K562 (cell line): ENCODE results near the gene ABCD3. TPM values are rescaled to one million over a fixed set of nuclear protein-coding genes. Genes with fewer than 3 reads are reported as not detected.

Source experiments
- ATAC-seq: fragments of 200-7000 bp; cut with Tn5 transposase; 3 replicates; pipeline ENCODE4 v1.9.1; 2020; ENCODE audit warnings: moderate library complexity
- BruUV-seq: library from RNA; stranded (reverse); fragments of 400-500 nt; replicated peaks from 2 replicates; lab custom pipeline; 2021; lab: Mats Ljungman, UMichigan
- CTCF ChIA-PET: fragments of 300-600 bp; formaldehyde crosslinking; extraction: SDS; loops from one replicate; lab custom pipeline; 2021; ENCODE audit warnings: low intra/inter-chr PET ratio; lab: Yijun Ruan, JAX
- POLR2A ChIA-PET: fragments of 300-600, 350-650 bp; sonication (Branson Sonifier 250); formaldehyde crosslinking; extraction: SDS; loops from one replicate; lab custom pipeline; 2021; ENCODE audit warnings: antibody characterized with exemption, inconsistent platforms; lab: Yijun Ruan, JAX
- DNase-seq, 4 experiments: peaks; one replicate each; pipeline versions ENCODE4 v3.0.0 to v3.0.0-alpha.2; 2011 to 2018; ENCODE audit warnings: low spot score in 3 of 4, mixed read lengths in 3 of 4; ENCODE audit errors: extremely low read depth in 1 of 4
- FAIRE-seq: peaks from 2 replicates; lab custom pipeline; 2011; peaks lifted over from hg19 to GRCh38; lab: Jason Lieb, UNC
- H2AFZ ChIP-seq: 2 replicates; pipeline ENCODE4 v1.6.0; 2011; ENCODE audit warnings: low read depth, low read length, control low read depth, inconsistent platforms
- H3K27ac ChIP-seq: fragments of 200-600 bp; 3 replicates; pipeline ENCODE4 v1.8.0; 2011; ENCODE audit warnings: low read depth, mild to moderate bottlenecking, control low read depth, inconsistent platforms, low read length, moderate library complexity, mixed read lengths; ENCODE audit errors: extremely low read depth
- H3K27me3 ChIP-seq, 2 experiments: fragments of 300-600 bp in 1 of 2; 2 replicates in 1 of 2; 3 replicates in 1 of 2; pipeline versions ENCODE4 v1.6.0 to v1.8.0; 2011; ENCODE audit warnings: inconsistent platforms in 2 of 2, low read length in 2 of 2, mild to moderate bottlenecking in 1 of 2, mixed read lengths in 1 of 2, moderate library complexity in 1 of 2; ENCODE audit not compliant: control insufficient read depth in 2 of 2, insufficient read depth in 2 of 2
- H3K36me3 ChIP-seq: fragments of 300-600 bp; 3 replicates; pipeline ENCODE4 v1.8.0; 2011; ENCODE audit warnings: mild to moderate bottlenecking, low read length, inconsistent platforms; ENCODE audit not compliant: control insufficient read depth, insufficient read depth
- H3K4me1 ChIP-seq, 2 experiments: fragments of 200-600 bp in 1 of 2; replicated peaks in 1 of 2; 2 replicates in 1 of 2; 3 replicates in 1 of 2; pipeline versions ENCODE4 v1.5.1 to v1.8.0; 2011; ENCODE audit warnings: inconsistent platforms in 2 of 2, low read length in 2 of 2, mild to moderate bottlenecking in 1 of 2, mixed read lengths in 1 of 2, moderate library complexity in 1 of 2; ENCODE audit not compliant: control insufficient read depth in 2 of 2, insufficient read depth in 2 of 2
- H3K4me2 ChIP-seq: 2 replicates; pipeline ENCODE4 v1.6.1; 2011; ENCODE audit warnings: low read length, control low read depth, inconsistent platforms, mixed read lengths; ENCODE audit not compliant: insufficient read depth
- H3K4me3 ChIP-seq: fragments of 200-600 bp; sonication (generic), shearing (Covaris generic); 2 replicates; pipeline ENCODE4 v1.5.1; 2016; ENCODE audit warnings: control low read depth, inconsistent platforms
- H3K79me2 ChIP-seq: fragments of 200-600 bp; 3 replicates; pipeline ENCODE4 v1.8.0; 2011; ENCODE audit warnings: low read length, inconsistent platforms; ENCODE audit not compliant: control insufficient read depth, insufficient read depth
- H3K9ac ChIP-seq, 2 experiments: 2 replicates each; pipeline versions ENCODE4 v1.6.0 to v1.6.1; 2011; ENCODE audit warnings: low read depth in 2 of 2, low read length in 2 of 2, control low read depth in 1 of 2, inconsistent platforms in 1 of 2, mild to moderate bottlenecking in 1 of 2, mixed read lengths in 1 of 2; ENCODE audit not compliant: insufficient read depth in 1 of 2
- H3K9me1 ChIP-seq: one replicate; pipeline ENCODE4 v1.6.0; 2011; ENCODE audit warnings: inconsistent platforms, mild to moderate bottlenecking, low read length, moderate library complexity; ENCODE audit not compliant: control insufficient read depth, insufficient read depth
- H3K9me3 ChIP-seq: replicated peaks from 2 replicates; pipeline ENCODE4 v1.5.1; 2011; ENCODE audit warnings: low read depth, low read length, inconsistent platforms; ENCODE audit not compliant: control insufficient read depth, insufficient read depth
- H4K20me1 ChIP-seq: replicated peaks from 2 replicates; pipeline ENCODE4 v1.6.1; 2011; ENCODE audit warnings: low read length, inconsistent platforms, mixed read lengths; ENCODE audit not compliant: control insufficient read depth, insufficient read depth
- HDAC6 ChIP-seq: IDR thresholded peaks from 2 replicates; pipeline ENCODE4 v1.6.1; 2012; ENCODE audit warnings: low read depth, mild to moderate bottlenecking, control low read depth, inconsistent platforms, low read length, moderate library complexity
- MLLT1 ChIP-seq, 2 experiments: fragments of 450-650 bp; IDR thresholded peaks; 2 replicates each; pipeline ENCODE4 v1.6.1; 2016
- NR4A1 ChIP-seq, 2 experiments: fragments of 250-450 bp in 1 of 2; fragments of 450-650 bp in 1 of 2; sonication (Bioruptor Pico) in 1 of 2; IDR thresholded peaks; 2 replicates each; pipeline versions ENCODE4 v1.4.0 to v1.6.1; 2016 to 2020; ENCODE audit warnings: mild to moderate bottlenecking in 2 of 2, missing compliant biosample characterization in 1 of 2, missing genetic modification characterization in 1 of 2, moderate library complexity in 1 of 2
- OTX1 ChIP-seq: fragments of 450-650 bp; formaldehyde crosslinking; IDR thresholded peaks from 2 replicates; pipeline ENCODE4 v1.4.0; 2022; ENCODE audit warnings: mild to moderate bottlenecking
- RBM25 ChIP-seq: fragments of 200-400 bp; formaldehyde crosslinking; IDR thresholded peaks from 2 replicates; pipeline ENCODE4 v1.6.1; 2018; ENCODE audit warnings: low read length, low read depth, moderate library complexity; ENCODE audit not compliant: severe bottlenecking
- TEAD2 ChIP-seq: fragments of 450-650 bp; IDR thresholded peaks from 2 replicates; pipeline ENCODE4 v1.6.1; 2016; ENCODE audit warnings: missing genetic modification characterization, control low read depth, missing compliant biosample characterization
- VEZF1 ChIP-seq: fragments of 200-800 bp; sonication (Bioruptor generic); IDR thresholded peaks from 2 replicates; pipeline ENCODE4 v1.6.1; 2017; ENCODE audit warnings: missing genetic modification characterization, missing compliant biosample characterization
- ZNF263 ChIP-seq: sonication (generic); formaldehyde crosslinking; IDR thresholded peaks from 2 replicates; pipeline ENCODE4 v1.8.0; 2022; ENCODE audit warnings: mild to moderate bottlenecking, missing genetic modification reagents, borderline replicate concordance
- WGBS: fragments of 100-300 bp; shearing (Covaris generic); methylation state at CpG from one replicate; pipeline ENCODE4 v1.1.6; 2016; ENCODE audit warnings: low coverage, mixed read lengths; ENCODE audit not compliant: insufficient coverage; ENCODE audit errors: missing lambda C conversion rate; 5-methylcytosine and 5-hydroxymethylcytosine counted together
- in situ Hi-C: fragments of 300-500 bp; cut with MboI; formaldehyde crosslinking; loops from 4 replicates; pipeline ENCODE4 v1.15.0; 2018; ENCODE audit warnings: inconsistent platforms, mixed read lengths
- intact Hi-C: fragments of 100-400 bp; cut with micrococcal nuclease; formaldehyde crosslinking; loops from 2 replicates; pipeline ENCODE4 v1.14.2; 2022
- polyA plus RNA-seq, 8 experiments: library from polyadenylated mRNA; depleted of rRNA in 4 of 8; stranded (reverse) in 5 of 8; unstranded in 3 of 8; fragments of >200 nt; fragmentation: Nextera tagmentation in 2 of 8; fragmentation: Illumina TruSeq in 1 of 8; extraction: Ambion mirVana in 2 of 8; extraction: Trizol in 1 of 8; gene quantifications; 2 replicates each; pipeline versions ENCODE4 v1.2.1 to v1.2.3, GENCODE V29; 2011 to 2014; ENCODE audit warnings: inconsistent platforms in 1 of 8, missing spikeins in 1 of 8
- total RNA-seq, 7 experiments: library from RNA; depleted of rRNA in 6 of 7; stranded (reverse); fragments of >200 nt in 6 of 7; fragmentation: Illumina TruSeq in 2 of 7; extraction: Trizol in 2 of 7; gene quantifications; 2 replicates each; pipeline versions ENCODE4 v1.2.1 to v1.2.3, GENCODE V29; 2011 to 2021; ENCODE audit warnings: low replicate concordance in 1 of 7

ABCD3 gene
- total and polyA plus RNA-seq, 9 of the 15 experiments (the other 6 are each of a cell fraction or from before 2014, with no cell fraction given) = 11.0 to 30.7 (median 15.5) TPM

GRCh38 chr1:94411237-94411636 lies 7.0 kb upstream of the ABCD3 start:
- H3K4me2 ChIP-seq = no peak overlapping the region
- TF ChIP-seq ZNF263 (CRISPR knock-in tag) = no peak
- no peak for TF ChIP-seq RBM25
- no peak for TF ChIP-seq HDAC6
- TF ChIP-seq VEZF1 = no peak
- TF ChIP-seq OTX1 (CRISPR knock-in tag) = no peak
- TF ChIP-seq TEAD2 (tag) = no peak
- no peak for TF ChIP-seq NR4A1 (CRISPR knock-in tag; IDR thresholded peaks at IDR 0.05)
- no peak for TF ChIP-seq NR4A1 (tag; IDR thresholded peaks at IDR 0.05)
- TF ChIP-seq MLLT1 (IDR thresholded peaks at IDR 0.05) = no peak

More at GRCh38 chr1:94411237-94411636, 7.0 kb upstream of the ABCD3 start:
- no peak for FAIRE-seq
- POLR2A ChIA-PET = no interaction called here
- H3K27ac ChIP-seq = no peak overlapping the region
- H2AFZ ChIP-seq = no peak overlapping the region
- H3K79me2 ChIP-seq = no peaks in the 10 kb centered on the region
- intact Hi-C loops (no loop called here), in situ Hi-C loops (no loop called here)
- no peaks in the 10 kb centered on the region for H4K20me1 ChIP-seq
- H3K4me1 ChIP-seq = no peaks in the 10 kb centered on the region
- H3K9me1 ChIP-seq = no peaks in the 10 kb centered on the region
- 0% methylated on average over 1 of the region's 1 CpG for WGBS
- H3K9me3 ChIP-seq = no peaks in the 10 kb centered on the region
- peaks cover 0 to 5% of the 10 kb centered on the region in 2 experiments; a peak in 2 of 5 replicates for H3K27me3 ChIP-seq
- ATAC-seq = no peak
- no TSS peak for BruUV-seq
- no peak for DNase-seq
- no peak overlapping the region for H3K9ac ChIP-seq
- CTCF ChIA-PET = no interaction called here
- H3K4me3 ChIP-seq = no peak overlapping the region
- no peaks in the 10 kb centered on the region for H3K36me3 ChIP-seq
